GM11168 (cell line): Measurements from ENCODE around the gene SUPT20HL1.
"Not testable (repeated sequence)": the region's sequence is repeated elsewhere in the genome, so short reads cannot be mapped to it uniquely, and the experiment has no call there.

Source experiments
- in situ Hi-C: fragments of 300-500 bp; cut with MboI; formaldehyde crosslinking; loops from one replicate; pipeline ENCODE4 v1.12.0; 2022; ENCODE audit warnings: low sequenced_read_pairs; ENCODE audit not compliant: unreplicated experiment

SUPT20HL1 gene

GRCh38 chrX:24360272-24360671, at the start of gene SUPT20HL1:
SUPT20HL1 (plus strand) TSS chrX:24360639; CDS start chrX:24362761, 2,122 bp downstream.
- in situ Hi-C loops: no loop called here

- in situ Hi-C loops: not testable (repeated sequence)
Measured at GRCh38 chrX:24310916-24311315, 49.5 kb upstream of the SUPT20HL1 start.

- in situ Hi-C loops: not testable (repeated sequence)
Measured at GRCh38 chrX:24311507-24312248, 48.8 kb upstream of the SUPT20HL1 start.

GRCh38 chrX:24312249-24312607, 48.2 kb upstream of the SUPT20HL1 start:
- in situ Hi-C loops: not testable (repeated sequence)

GRCh38 chrX:24314019-24314635, 46.3 kb upstream of the SUPT20HL1 start, which contains the start of gene SUPT20HL2:
SUPT20HL2 (minus strand) TSS chrX:24314069; CDS start chrX:24313315, 754 bp downstream.
- in situ Hi-C loops: no loop called here

GRCh38 chrX:24316111-24316510, 44.3 kb upstream of the SUPT20HL1 start:
- in situ Hi-C loops: no loop called here

- in situ Hi-C loops: no loop called here
Measured at GRCh38 chrX:24317567-24317966, 42.9 kb upstream of the SUPT20HL1 start.

- in situ Hi-C loops: no loop called here
Measured at GRCh38 chrX:24321741-24322395, 38.6 kb upstream of the SUPT20HL1 start.

GRCh38 chrX:24325231-24325630, 35.2 kb upstream of the SUPT20HL1 start:
- in situ Hi-C loops: no loop called here

GRCh38 chrX:24332878-24333277, 27.6 kb upstream of the SUPT20HL1 start:
- in situ Hi-C loops: no loop called here

- in situ Hi-C loops: no loop called here
Measured at GRCh38 chrX:24333371-24333770, 27.1 kb upstream of the SUPT20HL1 start.

GRCh38 chrX:24334461-24334860, 26.0 kb upstream of the SUPT20HL1 start:
- in situ Hi-C loops: no loop called here

GRCh38 chrX:24335871-24336270, 24.6 kb upstream of the SUPT20HL1 start:
- in situ Hi-C loops: no loop called here

- in situ Hi-C loops: no loop called here
Measured at GRCh38 chrX:24339911-24340310, 20.5 kb upstream of the SUPT20HL1 start.

- in situ Hi-C loops: no loop called here
Measured at GRCh38 chrX:24340501-24340900, 19.9 kb upstream of the SUPT20HL1 start.

GRCh38 chrX:24341795-24342194, 18.6 kb upstream of the SUPT20HL1 start:
- in situ Hi-C loops: no loop called here

- in situ Hi-C loops: no loop called here
Measured at GRCh38 chrX:24343719-24344118, 16.7 kb upstream of the SUPT20HL1 start.

- in situ Hi-C loops: no loop called here
Measured at GRCh38 chrX:24347881-24348280, 12.6 kb upstream of the SUPT20HL1 start.

- in situ Hi-C loops: no loop called here
Measured at GRCh38 chrX:24350217-24350616, 10.2 kb upstream of the SUPT20HL1 start.

- in situ Hi-C loops: no loop called here
Measured at GRCh38 chrX:24355095-24355494, 5.3 kb upstream of the SUPT20HL1 start.

GRCh38 chrX:24357106-24357505, 3.3 kb upstream of the SUPT20HL1 start:
- in situ Hi-C loops: no loop called here
